Renal pelvis (tissue), 4 donors: ENCODE measurements around the gene SIM1. TPM values are rescaled to one million over a fixed set of nuclear protein-coding genes. Genes with fewer than 3 reads are reported as not detected.

ENCODE experiments used
- DNase-seq: peaks from one replicate; pipeline ENCODE4 v3.0.0-alpha.2; 2013
- polyA plus RNA-seq, 3 donors: library from polyadenylated mRNA; unstranded; fragments of 120-200 nt; gene quantifications; one replicate each; pipeline ENCODE4 v1.2.1, GENCODE V29; 2013; ENCODE audit not compliant: insufficient read length in 3 of 3

The SIM1 gene
- polyA plus RNA-seq, 3 donors, result 19.3 to 29.2 (median 21.6) TPM

- DNase-seq, result no peak
Observed at GRCh38 chr6:100475554-100476320, 11.0 kb upstream of the SIM1 start.

- no peak for DNase-seq
Observed at GRCh38 chr6:100473182-100473581, 8.5 kb upstream of the SIM1 start.

GRCh38 chr6:100472674-100473073, 8.0 kb upstream of the SIM1 start:
- no peak for DNase-seq

- DNase-seq, result no peak
Observed at GRCh38 chr6:100470422-100471120, 5.8 kb upstream of the SIM1 start.

GRCh38 chr6:100469101-100469859, 4.6 kb upstream of the SIM1 start:
- DNase-seq, result no peak

- DNase-seq, result no peak
Observed at GRCh38 chr6:100468016-100468622, 3.4 kb upstream of the SIM1 start.

GRCh38 chr6:100467129-100468015, 2.7 kb upstream of the SIM1 start:
- no peak for DNase-seq

- no peak for DNase-seq
Observed at GRCh38 chr6:100466410-100467128, 1.8 kb upstream of the SIM1 start.

- DNase-seq, result no peak
Observed at GRCh38 chr6:100465701-100466409, 1.1 kb upstream of the SIM1 start.

GRCh38 chr6:100464162-100464851, 414 bp downstream of the SIM1 start:
- DNase-seq, result no peak

- DNase-seq, result no peak
Observed at GRCh38 chr6:100463630-100464161, 1.0 kb downstream of the SIM1 start.

- no peak for DNase-seq
Observed at GRCh38 chr6:100462706-100463629, 1.8 kb downstream of the SIM1 start.

- no peak for DNase-seq
Observed at GRCh38 chr6:100461917-100462705, 2.6 kb downstream of the SIM1 start.

GRCh38 chr6:100461278-100461916, 3.3 kb downstream of the SIM1 start:
- DNase-seq, result no peak

GRCh38 chr6:100460650-100461204, 4.0 kb downstream of the SIM1 start:
- DNase-seq, result no peak

GRCh38 chr6:100459592-100460184, 5.0 kb downstream of the SIM1 start:
- DNase-seq, result no peak
